ENCODE data around the gene RLBP1.

DNA sequence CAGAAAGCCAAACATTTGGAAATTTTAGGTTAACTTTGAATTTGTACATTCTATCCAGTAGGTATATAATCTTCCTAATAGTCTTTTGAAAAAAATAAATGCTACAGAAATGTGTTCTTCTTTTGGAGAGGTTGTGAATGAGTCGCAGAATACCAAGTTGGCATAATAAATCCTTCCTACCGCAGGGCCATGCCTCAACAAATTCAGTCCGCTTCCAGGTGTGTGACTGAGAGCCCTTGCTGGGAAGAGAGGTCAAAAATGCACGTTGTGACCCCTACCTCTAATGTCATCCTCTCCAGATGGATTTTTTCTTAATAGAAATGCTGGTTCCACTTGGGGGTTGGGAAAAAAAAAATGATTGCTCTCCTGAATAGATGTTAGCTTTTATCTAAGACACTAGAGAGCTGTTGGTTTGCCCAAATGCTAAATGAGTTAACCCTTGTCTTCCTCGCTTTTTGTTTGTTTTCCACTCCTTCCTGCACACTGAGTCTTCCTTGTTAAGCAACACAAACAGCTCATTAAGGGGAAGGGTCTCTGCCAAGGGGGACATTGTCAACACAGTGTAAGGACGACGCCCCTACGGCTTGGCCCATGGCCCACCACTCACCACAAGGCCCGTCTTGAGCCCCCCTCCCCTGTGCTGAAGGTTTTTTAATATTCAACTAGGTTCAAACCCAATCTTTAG lies 33.9 kb downstream of the RLBP1 start:
- TF ChIP-seq ZNF664 (tag by site-specific recombination; IDR thresholded peaks at IDR 0.05) = no peak
- no peak for TF ChIP-seq ZNF555 (tag by site-specific recombination; conservative IDR thresholded peaks at IDR 0.05)
- TF ChIP-seq, protein P1, sequence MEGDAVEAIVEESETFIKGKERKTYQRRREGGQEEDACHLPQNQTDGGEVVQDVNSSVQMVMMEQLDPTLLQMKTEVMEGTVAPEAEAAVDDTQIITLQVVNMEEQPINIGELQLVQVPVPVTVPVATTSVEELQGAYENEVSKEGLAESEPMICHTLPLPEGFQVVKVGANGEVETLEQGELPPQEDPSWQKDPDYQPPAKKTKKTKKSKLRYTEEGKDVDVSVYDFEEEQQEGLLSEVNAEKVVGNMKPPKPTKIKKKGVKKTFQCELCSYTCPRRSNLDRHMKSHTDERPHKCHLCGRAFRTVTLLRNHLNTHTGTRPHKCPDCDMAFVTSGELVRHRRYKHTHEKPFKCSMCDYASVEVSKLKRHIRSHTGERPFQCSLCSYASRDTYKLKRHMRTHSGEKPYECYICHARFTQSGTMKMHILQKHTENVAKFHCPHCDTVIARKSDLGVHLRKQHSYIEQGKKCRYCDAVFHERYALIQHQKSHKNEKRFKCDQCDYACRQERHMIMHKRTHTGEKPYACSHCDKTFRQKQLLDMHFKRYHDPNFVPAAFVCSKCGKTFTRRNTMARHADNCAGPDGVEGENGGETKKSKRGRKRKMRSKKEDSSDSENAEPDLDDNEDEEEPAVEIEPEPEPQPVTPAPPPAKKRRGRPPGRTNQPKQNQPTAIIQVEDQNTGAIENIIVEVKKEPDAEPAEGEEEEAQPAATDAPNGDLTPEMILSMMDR (tag by site-specific recombination; IDR thresholded peaks at IDR 0.05) = no peak
- TF ChIP-seq, protein P2, sequence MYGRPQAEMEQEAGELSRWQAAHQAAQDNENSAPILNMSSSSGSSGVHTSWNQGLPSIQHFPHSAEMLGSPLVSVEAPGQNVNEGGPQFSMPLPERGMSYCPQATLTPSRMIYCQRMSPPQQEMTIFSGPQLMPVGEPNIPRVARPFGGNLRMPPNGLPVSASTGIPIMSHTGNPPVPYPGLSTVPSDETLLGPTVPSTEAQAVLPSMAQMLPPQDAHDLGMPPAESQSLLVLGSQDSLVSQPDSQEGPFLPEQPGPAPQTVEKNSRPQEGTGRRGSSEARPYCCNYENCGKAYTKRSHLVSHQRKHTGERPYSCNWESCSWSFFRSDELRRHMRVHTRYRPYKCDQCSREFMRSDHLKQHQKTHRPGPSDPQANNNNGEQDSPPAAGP (tag by site-specific recombination; IDR thresholded peaks at IDR 0.05) = no peak
- TF ChIP-seq, protein P3, sequence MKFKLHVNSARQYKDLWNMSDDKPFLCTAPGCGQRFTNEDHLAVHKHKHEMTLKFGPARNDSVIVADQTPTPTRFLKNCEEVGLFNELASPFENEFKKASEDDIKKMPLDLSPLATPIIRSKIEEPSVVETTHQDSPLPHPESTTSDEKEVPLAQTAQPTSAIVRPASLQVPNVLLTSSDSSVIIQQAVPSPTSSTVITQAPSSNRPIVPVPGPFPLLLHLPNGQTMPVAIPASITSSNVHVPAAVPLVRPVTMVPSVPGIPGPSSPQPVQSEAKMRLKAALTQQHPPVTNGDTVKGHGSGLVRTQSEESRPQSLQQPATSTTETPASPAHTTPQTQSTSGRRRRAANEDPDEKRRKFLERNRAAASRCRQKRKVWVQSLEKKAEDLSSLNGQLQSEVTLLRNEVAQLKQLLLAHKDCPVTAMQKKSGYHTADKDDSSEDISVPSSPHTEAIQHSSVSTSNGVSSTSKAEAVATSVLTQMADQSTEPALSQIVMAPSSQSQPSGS (tag by site-specific recombination; IDR thresholded peaks at IDR 0.05; ENCODE audit: low read depth) = no peak
- TF ChIP-seq, protein P4, sequence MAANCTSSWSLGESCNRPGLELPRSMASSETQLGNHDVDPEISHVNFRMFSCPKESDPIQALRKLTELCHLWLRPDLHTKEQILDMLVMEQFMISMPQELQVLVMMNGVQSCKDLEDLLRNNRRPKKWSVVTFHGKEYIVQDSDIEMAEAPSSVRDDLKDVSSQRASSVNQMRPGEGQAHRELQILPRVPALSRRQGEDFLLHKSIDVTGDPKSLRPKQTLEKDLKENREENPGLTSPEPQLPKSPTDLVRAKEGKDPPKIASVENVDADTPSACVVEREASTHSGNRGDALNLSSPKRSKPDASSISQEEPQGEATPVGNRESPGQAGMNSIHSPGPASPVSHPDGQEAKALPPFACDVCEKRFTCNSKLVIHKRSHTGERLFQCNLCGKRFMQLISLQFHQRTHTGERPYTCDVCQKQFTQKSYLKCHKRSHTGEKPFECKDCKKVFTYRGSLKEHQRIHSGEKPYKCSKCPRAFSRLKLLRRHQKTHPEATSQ (tag by site-specific recombination; IDR thresholded peaks at IDR 0.05) = no peak
- no peak for TF ChIP-seq ZBTB1 (tag by site-specific recombination; IDR thresholded peaks at IDR 0.05)
- no peak for TF ChIP-seq ZNF24 (tag by site-specific recombination; IDR thresholded peaks at IDR 0.05)
- TF ChIP-seq, protein P5, sequence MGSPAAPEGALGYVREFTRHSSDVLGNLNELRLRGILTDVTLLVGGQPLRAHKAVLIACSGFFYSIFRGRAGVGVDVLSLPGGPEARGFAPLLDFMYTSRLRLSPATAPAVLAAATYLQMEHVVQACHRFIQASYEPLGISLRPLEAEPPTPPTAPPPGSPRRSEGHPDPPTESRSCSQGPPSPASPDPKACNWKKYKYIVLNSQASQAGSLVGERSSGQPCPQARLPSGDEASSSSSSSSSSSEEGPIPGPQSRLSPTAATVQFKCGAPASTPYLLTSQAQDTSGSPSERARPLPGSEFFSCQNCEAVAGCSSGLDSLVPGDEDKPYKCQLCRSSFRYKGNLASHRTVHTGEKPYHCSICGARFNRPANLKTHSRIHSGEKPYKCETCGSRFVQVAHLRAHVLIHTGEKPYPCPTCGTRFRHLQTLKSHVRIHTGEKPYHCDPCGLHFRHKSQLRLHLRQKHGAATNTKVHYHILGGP (tag by site-specific recombination; IDR thresholded peaks at IDR 0.05) = no peak
- no peak for TF ChIP-seq ZNF433 (tag by site-specific recombination; IDR thresholded peaks at IDR 0.05; ENCODE audit: low read depth)
- no peak for TF ChIP-seq ZNF274 (IDR thresholded peaks at IDR 0.05; ENCODE audit: low read length)
- TF ChIP-seq ZNF274 (tag by site-specific recombination; IDR thresholded peaks at IDR 0.05; ENCODE audit: borderline replicate concordance) = no peak
- TF ChIP-seq ZFP69B (tag by site-specific recombination; IDR thresholded peaks at IDR 0.05) = no peak

All from HEK293 (cell line).